SK-N-SH (cell line): ENCODE results near the gene MAGI2.

Source experiments
- CTCF ChIP-seq: fragments of 200-600 bp; sonication (generic); IDR thresholded peaks from 2 replicates; pipeline ENCODE4 v1.6.1; 2017; ENCODE audit warnings: antibody characterized with exemption, mild to moderate bottlenecking, moderate library complexity
- MAX ChIP-seq: IDR thresholded peaks from 2 replicates; pipeline ENCODE4 v1.4.0; 2012; ENCODE audit warnings: low read depth

DNA sequence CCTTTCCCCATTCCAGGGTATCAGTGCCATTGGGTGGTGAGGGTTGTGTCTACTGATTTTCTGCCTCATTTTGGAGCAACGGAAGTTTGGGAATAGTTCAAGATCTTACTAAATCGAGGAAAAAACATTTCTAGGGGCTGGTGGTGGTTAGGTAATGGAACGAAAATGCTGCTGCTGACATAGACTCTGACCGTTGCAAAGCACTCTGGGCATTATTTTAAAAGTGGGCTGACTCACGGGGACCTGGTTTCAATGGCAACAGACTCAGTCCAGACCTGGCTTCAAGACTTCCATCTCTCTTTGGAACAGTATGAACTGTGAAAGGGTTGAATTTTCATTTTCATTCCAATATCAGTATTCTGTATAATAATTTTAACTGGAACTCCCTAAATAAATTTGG is 1370.9 kb downstream of the MAGI2 start:
- TF ChIP-seq MAX (no peak), CTCF (no peak)
